Loucy (cell line): ENCODE data around the gene GSG1.

Experiments
- H2AFZ ChIP-seq: fragments of 200-600 bp; sonication (generic); 2 replicates; pipeline ENCODE4 v1.6.0; 2016; ENCODE audit warnings: antibody characterized with exemption, mild to moderate bottlenecking, low read length, moderate library complexity
- H3F3A ChIP-seq: fragments of 200-600 bp; 2 replicates; pipeline ENCODE4 v1.6.0; 2016; ENCODE audit warnings: antibody characterized with exemption, low read depth, mild to moderate bottlenecking
- H3K27me3 ChIP-seq: fragments of 200-600 bp; sonication (generic); 2 replicates; pipeline ENCODE4 v1.6.1; 2014; ENCODE audit warnings: low read length, mild to moderate bottlenecking; ENCODE audit not compliant: insufficient read depth, poor library complexity, severe bottlenecking
- H3K36me3 ChIP-seq: fragments of 200-600 bp; sonication (generic); 2 replicates; pipeline ENCODE4 v1.6.1; 2016; ENCODE audit warnings: low read length; ENCODE audit not compliant: insufficient read depth
- H3K4me1 ChIP-seq: fragments of 200-600 bp; sonication (generic); 2 replicates; pipeline ENCODE4 v1.5.1; 2014; ENCODE audit warnings: low read length, mild to moderate bottlenecking; ENCODE audit not compliant: insufficient read depth, poor library complexity, severe bottlenecking
- H3K4me2 ChIP-seq: fragments of 200-600 bp; sonication (generic); 2 replicates; pipeline ENCODE4 v1.6.0; 2014; ENCODE audit warnings: antibody characterized with exemption, low read length, low read depth, mild to moderate bottlenecking; ENCODE audit not compliant: poor library complexity, severe bottlenecking
- H3K4me3 ChIP-seq: fragments of 200-600 bp; sonication (generic); 2 replicates; pipeline ENCODE4 v1.5.1; 2014; ENCODE audit warnings: low read length, mild to moderate bottlenecking, mixed read lengths; ENCODE audit not compliant: poor library complexity, severe bottlenecking
- H3K79me2 ChIP-seq: fragments of 200-600 bp; sonication (generic); 2 replicates; pipeline ENCODE4 v1.6.1; 2014; ENCODE audit warnings: low read length; ENCODE audit not compliant: insufficient read depth
- H3K9ac ChIP-seq: fragments of 200-600 bp; sonication (generic); 2 replicates; pipeline ENCODE4 v1.6.0; 2014; ENCODE audit warnings: mild to moderate bottlenecking, low read depth, low read length, moderate library complexity; ENCODE audit not compliant: poor library complexity, severe bottlenecking
- H3K9me2 ChIP-seq: fragments of 200-600 bp; sonication (generic); replicated peaks from 2 replicates; pipeline ENCODE4 v1.6.1; 2016; ENCODE audit warnings: low read depth, low read length, mixed read lengths
- H3K9me3 ChIP-seq: fragments of 200-600 bp; sonication (generic); 2 replicates; pipeline ENCODE4 v1.6.1; 2014; ENCODE audit warnings: mild to moderate bottlenecking, antibody characterized with exemption, low read length, low read depth; ENCODE audit not compliant: insufficient read depth
- H4K20me1 ChIP-seq: fragments of 200-600 bp; sonication (generic); 2 replicates; pipeline ENCODE4 v1.6.0; 2014; ENCODE audit warnings: antibody characterized with exemption, low read length, mild to moderate bottlenecking; ENCODE audit not compliant: insufficient read depth, poor library complexity, severe bottlenecking
- EZH2phosphoT487 ChIP-seq: fragments of 200-600 bp; IDR thresholded peaks from 2 replicates; pipeline ENCODE4 v1.6.1; 2018; ENCODE audit warnings: antibody characterized with exemption, mild to moderate bottlenecking, moderate library complexity, borderline replicate concordance
- TF ChIP-seq, protein P1 (sequence below): fragments of 200-600 bp; sonication (generic); conservative IDR thresholded peaks from 2 replicates; pipeline ENCODE4 v1.5.1; 2014; ENCODE audit warnings: mild to moderate bottlenecking, antibody characterized with exemption, low read length

GSG1 gene

DNA sequence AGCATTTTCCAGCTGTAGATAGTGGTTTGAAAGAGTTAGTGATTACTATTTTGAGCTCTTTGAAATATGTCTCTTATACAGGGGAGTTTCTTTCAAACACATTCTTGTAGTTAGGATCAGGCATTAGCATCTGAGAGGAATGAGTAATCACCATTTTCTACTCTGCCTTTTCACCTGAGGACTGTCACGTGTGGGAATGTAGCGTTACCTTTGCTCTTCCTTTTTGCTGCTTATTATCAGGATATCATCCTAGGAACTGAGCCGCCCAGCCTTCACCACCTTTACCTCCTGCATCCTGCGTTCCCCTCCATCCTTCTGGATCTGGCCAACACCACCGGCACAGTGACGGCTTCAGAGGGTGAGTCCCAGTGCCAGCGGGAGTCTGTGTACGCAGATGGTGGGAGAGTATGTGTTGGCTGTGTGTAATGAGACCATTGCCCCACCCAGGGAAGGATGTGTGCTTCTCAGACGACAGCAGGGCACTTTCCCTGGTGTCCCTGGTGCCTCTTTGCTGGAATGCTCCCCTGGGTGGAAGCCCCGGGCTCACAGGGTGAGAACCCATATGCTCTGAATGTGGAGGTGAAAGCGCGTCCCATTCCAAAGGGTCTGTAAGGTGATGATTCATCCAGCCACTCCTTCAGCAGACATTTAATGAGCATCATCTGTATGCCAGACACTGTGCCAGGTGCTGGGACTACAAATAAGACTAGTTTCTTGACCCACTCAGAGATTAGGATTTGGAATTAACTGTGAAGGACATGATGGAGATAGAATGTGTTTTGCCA is 27.5 kb downstream of the GSG1 start:
- no peak for TF ChIP-seq EZH2phosphoT487
- TF ChIP-seq, protein P1, sequence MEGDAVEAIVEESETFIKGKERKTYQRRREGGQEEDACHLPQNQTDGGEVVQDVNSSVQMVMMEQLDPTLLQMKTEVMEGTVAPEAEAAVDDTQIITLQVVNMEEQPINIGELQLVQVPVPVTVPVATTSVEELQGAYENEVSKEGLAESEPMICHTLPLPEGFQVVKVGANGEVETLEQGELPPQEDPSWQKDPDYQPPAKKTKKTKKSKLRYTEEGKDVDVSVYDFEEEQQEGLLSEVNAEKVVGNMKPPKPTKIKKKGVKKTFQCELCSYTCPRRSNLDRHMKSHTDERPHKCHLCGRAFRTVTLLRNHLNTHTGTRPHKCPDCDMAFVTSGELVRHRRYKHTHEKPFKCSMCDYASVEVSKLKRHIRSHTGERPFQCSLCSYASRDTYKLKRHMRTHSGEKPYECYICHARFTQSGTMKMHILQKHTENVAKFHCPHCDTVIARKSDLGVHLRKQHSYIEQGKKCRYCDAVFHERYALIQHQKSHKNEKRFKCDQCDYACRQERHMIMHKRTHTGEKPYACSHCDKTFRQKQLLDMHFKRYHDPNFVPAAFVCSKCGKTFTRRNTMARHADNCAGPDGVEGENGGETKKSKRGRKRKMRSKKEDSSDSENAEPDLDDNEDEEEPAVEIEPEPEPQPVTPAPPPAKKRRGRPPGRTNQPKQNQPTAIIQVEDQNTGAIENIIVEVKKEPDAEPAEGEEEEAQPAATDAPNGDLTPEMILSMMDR, result no peak
- Histone ChIP-seq H3K4me2 (no peak overlapping the region), H3K4me1 (no peaks in the 10 kb centered on the region), H3K9me2 (no peaks in the 10 kb centered on the region), H2AFZ (no peak overlapping the region), H3K36me3 (peaks cover 57% of the 10 kb centered on the region; the same call in 1 of the 2 replicates), H3F3A (no peaks in the 10 kb centered on the region), H4K20me1 (no peaks in the 10 kb centered on the region), H3K9ac (no peak overlapping the region), H3K4me3 (no peak overlapping the region), H3K9me3 (no peaks in the 10 kb centered on the region), H3K79me2 (no peaks in the 10 kb centered on the region), H3K27me3 (no peaks in the 10 kb centered on the region)

DNA sequence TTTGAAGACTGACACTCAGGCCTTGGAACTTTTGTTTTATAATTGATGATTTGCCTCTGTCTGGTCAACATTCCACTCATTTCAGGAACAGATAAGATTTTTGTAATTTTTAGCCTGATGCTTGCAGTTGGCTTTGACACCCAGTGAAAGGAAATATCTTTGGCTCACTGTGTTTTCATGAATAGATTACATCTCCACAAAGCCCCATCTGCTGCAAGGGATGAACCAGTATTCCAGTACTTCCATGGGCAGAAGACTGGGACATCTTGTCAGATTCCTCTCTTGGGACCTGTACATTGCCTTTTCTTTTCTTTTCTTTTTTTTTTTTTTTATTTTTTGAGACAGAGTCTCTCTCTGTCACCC is 28.4 kb downstream of the GSG1 start:
- no peak overlapping the region for H3K4me3 ChIP-seq
- no peak overlapping the region for H3K4me2 ChIP-seq
- no peaks in the 10 kb centered on the region for H4K20me1 ChIP-seq
- H3K9me3 ChIP-seq, result no peaks in the 10 kb centered on the region
- H3K36me3 ChIP-seq, result peaks cover 57% of the 10 kb centered on the region; the same call in 1 of the 2 replicates
- no peak overlapping the region for H2AFZ ChIP-seq
- H3K79me2 ChIP-seq, result no peaks in the 10 kb centered on the region
- no peaks in the 10 kb centered on the region for H3K4me1 ChIP-seq
- no peak overlapping the region for H3K9ac ChIP-seq
- H3K27me3 ChIP-seq, result no peaks in the 10 kb centered on the region
- TF ChIP-seq, protein P1, result no peak
- TF ChIP-seq EZH2phosphoT487, result no peak
- H3F3A ChIP-seq, result no peaks in the 10 kb centered on the region
- no peaks in the 10 kb centered on the region for H3K9me2 ChIP-seq

DNA sequence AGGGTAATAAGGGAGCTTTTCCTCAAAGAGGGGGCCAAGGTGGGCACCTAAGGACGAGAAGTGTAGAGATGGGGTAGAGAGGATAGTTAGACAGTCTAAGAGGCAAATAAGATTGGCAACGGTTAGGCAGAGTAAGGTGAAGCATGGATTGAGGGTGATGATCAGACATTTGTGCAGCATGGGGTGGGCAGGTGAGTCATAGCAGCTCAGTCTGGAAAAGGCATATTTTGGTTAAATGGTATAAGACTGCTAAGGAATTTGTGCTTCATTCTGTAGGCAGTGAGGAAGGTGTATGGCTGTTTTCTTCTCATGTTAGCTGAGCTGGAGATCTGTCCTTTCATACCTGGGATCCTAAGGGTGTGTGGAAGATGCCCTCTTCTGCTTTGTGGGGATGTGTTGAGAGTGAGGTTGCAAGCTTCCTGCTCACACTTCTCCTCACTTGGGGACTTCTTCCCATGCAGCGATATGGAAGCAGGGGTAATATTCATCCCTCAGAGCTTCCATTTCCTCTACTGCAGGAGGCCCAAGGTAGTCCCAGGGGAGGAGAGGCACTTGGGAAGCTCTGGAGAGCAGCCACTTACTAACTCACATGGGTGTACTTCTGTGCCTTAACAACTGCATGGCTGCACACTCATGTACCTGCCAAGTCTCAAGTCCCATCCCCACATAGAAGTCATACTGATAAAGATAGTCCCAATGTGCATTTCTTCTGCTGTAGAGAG is 28.9 kb downstream of the GSG1 start:
- Histone ChIP-seq H3F3A (no peaks in the 10 kb centered on the region), H3K9ac (no peak overlapping the region), H3K4me1 (no peaks in the 10 kb centered on the region), H3K9me2 (no peaks in the 10 kb centered on the region), H3K36me3 (peaks cover 56% of the 10 kb centered on the region; the same call in 1 of the 2 replicates), H3K79me2 (no peaks in the 10 kb centered on the region), H3K27me3 (no peaks in the 10 kb centered on the region), H3K9me3 (no peaks in the 10 kb centered on the region), H3K4me2 (no peak overlapping the region), H3K4me3 (no peak overlapping the region), H2AFZ (no peak overlapping the region), H4K20me1 (no peaks in the 10 kb centered on the region)
- TF ChIP-seq, protein P1, result no peak
- no peak for TF ChIP-seq EZH2phosphoT487
